Measurements from ENCODE around the gene COX7A2. TPM values are rescaled to one million over a fixed set of nuclear protein-coding genes. Genes with fewer than 3 reads are reported as not detected.

COX7A2 gene
- total and polyA plus RNA-seq, 2 of the 13 experiments (the other 11 are each of a cell fraction or from before 2014, with no cell fraction given): 407 to 556 TPM

DNA sequence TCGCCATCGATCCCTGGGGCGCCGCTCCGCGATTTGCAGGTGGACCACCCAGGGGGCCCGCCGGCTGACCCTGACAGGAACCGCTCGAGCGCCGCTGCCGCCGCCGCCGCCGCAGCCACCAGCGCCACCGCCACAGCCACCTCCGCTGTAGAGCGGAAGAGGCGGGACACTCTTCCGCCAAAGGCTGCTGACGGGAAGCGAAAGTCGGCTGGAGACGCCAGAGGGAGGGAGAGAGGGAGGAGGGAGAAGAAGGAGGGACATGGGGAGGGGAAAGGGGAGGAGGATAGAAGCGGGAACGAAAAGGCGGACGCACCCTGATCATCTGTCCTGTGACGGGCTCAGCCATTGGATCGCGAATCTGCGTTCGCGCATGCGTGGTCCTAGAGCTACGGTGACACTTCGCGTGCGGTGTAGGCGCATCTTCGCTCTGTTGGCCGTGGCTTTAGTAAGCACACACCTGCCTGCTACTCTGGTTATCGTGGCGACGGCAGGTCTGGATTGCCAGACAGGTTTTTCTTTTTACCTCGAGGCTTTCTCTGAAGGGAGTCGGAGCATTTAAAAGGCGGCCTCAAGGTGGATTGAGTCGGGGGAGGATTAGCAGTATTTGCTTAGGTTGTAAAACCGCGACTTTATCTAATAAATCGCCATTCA lies 41.2 kb upstream of the COX7A2 start, which contains the start of gene TMEM30A (continued):
- TF ChIP-seq, protein P1, sequence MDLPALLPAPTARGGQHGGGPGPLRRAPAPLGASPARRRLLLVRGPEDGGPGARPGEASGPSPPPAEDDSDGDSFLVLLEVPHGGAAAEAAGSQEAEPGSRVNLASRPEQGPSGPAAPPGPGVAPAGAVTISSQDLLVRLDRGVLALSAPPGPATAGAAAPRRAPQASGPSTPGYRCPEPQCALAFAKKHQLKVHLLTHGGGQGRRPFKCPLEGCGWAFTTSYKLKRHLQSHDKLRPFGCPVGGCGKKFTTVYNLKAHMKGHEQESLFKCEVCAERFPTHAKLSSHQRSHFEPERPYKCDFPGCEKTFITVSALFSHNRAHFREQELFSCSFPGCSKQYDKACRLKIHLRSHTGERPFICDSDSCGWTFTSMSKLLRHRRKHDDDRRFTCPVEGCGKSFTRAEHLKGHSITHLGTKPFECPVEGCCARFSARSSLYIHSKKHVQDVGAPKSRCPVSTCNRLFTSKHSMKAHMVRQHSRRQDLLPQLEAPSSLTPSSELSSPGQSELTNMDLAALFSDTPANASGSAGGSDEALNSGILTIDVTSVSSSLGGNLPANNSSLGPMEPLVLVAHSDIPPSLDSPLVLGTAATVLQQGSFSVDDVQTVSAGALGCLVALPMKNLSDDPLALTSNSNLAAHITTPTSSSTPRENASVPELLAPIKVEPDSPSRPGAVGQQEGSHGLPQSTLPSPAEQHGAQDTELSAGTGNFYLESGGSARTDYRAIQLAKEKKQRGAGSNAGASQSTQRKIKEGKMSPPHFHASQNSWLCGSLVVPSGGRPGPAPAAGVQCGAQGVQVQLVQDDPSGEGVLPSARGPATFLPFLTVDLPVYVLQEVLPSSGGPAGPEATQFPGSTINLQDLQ (CRISPR knock-in tag; IDR thresholded peaks at IDR 0.05): no peak
- TF ChIP-seq, protein P2, sequence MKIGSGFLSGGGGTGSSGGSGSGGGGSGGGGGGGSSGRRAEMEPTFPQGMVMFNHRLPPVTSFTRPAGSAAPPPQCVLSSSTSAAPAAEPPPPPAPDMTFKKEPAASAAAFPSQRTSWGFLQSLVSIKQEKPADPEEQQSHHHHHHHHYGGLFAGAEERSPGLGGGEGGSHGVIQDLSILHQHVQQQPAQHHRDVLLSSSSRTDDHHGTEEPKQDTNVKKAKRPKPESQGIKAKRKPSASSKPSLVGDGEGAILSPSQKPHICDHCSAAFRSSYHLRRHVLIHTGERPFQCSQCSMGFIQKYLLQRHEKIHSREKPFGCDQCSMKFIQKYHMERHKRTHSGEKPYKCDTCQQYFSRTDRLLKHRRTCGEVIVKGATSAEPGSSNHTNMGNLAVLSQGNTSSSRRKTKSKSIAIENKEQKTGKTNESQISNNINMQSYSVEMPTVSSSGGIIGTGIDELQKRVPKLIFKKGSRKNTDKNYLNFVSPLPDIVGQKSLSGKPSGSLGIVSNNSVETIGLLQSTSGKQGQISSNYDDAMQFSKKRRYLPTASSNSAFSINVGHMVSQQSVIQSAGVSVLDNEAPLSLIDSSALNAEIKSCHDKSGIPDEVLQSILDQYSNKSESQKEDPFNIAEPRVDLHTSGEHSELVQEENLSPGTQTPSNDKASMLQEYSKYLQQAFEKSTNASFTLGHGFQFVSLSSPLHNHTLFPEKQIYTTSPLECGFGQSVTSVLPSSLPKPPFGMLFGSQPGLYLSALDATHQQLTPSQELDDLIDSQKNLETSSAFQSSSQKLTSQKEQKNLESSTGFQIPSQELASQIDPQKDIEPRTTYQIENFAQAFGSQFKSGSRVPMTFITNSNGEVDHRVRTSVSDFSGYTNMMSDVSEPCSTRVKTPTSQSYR (CRISPR knock-in tag; IDR thresholded peaks at IDR 0.05; ENCODE audit: borderline replicate concordance): peak; percentile 18; the same call in 1 of the 2 replicates
- TF ChIP-seq, protein P3, sequence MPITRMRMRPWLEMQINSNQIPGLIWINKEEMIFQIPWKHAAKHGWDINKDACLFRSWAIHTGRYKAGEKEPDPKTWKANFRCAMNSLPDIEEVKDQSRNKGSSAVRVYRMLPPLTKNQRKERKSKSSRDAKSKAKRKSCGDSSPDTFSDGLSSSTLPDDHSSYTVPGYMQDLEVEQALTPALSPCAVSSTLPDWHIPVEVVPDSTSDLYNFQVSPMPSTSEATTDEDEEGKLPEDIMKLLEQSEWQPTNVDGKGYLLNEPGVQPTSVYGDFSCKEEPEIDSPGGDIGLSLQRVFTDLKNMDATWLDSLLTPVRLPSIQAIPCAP (CRISPR knock-in tag; IDR thresholded peaks at IDR 0.05; ENCODE audit: low read depth): 0 out of 2 replicates have a peak, but pooled peaks have one; percentile 55
- TF ChIP-seq ARID2 (CRISPR knock-in tag; IDR thresholded peaks at IDR 0.05; ENCODE audit: borderline replicate concordance): peak; percentile 90; the same call in 1 of the 2 replicates
- TF ChIP-seq ZNF335 (CRISPR knock-in tag; IDR thresholded peaks at IDR 0.05): 0 out of 2 replicates have a peak, but pooled peaks have one; percentile 37
- TF ChIP-seq KDM6A (CRISPR knock-in tag; IDR thresholded peaks at IDR 0.05; ENCODE audit: low read depth): no peak
- TF ChIP-seq SRY (CRISPR knock-in tag; IDR thresholded peaks at IDR 0.05): no peak; the same call in 1 of the 2 replicates
- TF ChIP-seq, protein P4, sequence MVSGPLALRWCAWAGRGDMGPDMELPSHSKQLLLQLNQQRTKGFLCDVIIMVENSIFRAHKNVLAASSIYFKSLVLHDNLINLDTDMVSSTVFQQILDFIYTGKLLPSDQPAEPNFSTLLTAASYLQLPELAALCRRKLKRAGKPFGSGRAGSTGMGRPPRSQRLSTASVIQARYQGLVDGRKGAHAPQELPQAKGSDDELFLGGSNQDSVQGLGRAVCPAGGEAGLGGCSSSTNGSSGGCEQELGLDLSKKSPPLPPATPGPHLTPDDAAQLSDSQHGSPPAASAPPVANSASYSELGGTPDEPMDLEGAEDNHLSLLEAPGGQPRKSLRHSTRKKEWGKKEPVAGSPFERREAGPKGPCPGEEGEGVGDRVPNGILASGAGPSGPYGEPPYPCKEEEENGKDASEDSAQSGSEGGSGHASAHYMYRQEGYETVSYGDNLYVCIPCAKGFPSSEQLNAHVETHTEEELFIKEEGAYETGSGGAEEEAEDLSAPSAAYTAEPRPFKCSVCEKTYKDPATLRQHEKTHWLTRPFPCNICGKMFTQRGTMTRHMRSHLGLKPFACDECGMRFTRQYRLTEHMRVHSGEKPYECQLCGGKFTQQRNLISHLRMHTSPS (CRISPR knock-in tag; IDR thresholded peaks at IDR 0.05; ENCODE audit: low read depth): no peak
- no peak for TF ChIP-seq TCF7L2 (IDR thresholded peaks at IDR 0.05; ENCODE audit: low read depth, low read length)
- TF ChIP-seq, protein P5, sequence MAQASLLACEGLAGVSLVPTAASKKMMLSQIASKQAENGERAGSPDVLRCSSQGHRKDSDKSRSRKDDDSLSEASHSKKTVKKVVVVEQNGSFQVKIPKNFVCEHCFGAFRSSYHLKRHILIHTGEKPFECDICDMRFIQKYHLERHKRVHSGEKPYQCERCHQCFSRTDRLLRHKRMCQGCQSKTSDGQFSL (CRISPR knock-in tag; IDR thresholded peaks at IDR 0.05): no peak
- TF ChIP-seq, protein P6, sequence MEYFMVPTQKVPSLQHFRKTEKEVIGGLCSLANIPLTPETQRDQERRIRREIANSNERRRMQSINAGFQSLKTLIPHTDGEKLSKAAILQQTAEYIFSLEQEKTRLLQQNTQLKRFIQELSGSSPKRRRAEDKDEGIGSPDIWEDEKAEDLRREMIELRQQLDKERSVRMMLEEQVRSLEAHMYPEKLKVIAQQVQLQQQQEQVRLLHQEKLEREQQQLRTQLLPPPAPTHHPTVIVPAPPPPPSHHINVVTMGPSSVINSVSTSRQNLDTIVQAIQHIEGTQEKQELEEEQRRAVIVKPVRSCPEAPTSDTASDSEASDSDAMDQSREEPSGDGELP (IDR thresholded peaks at IDR 0.05; ENCODE audit: borderline replicate concordance, low read depth): peak; percentile 85; the same call in 1 of the 2 replicates
- TF ChIP-seq ZNF10 (CRISPR knock-in tag; IDR thresholded peaks at IDR 0.05; ENCODE audit: borderline replicate concordance, low read depth): no peak
- TF ChIP-seq GTF2F1 (IDR thresholded peaks at IDR 0.05; ENCODE audit: low read length): no peak
- peak; percentile 20; the same call in 1 of the 2 replicates for TF ChIP-seq HES4 (CRISPR knock-in tag; IDR thresholded peaks at IDR 0.05; ENCODE audit: borderline replicate concordance)
- TF ChIP-seq, protein P7, sequence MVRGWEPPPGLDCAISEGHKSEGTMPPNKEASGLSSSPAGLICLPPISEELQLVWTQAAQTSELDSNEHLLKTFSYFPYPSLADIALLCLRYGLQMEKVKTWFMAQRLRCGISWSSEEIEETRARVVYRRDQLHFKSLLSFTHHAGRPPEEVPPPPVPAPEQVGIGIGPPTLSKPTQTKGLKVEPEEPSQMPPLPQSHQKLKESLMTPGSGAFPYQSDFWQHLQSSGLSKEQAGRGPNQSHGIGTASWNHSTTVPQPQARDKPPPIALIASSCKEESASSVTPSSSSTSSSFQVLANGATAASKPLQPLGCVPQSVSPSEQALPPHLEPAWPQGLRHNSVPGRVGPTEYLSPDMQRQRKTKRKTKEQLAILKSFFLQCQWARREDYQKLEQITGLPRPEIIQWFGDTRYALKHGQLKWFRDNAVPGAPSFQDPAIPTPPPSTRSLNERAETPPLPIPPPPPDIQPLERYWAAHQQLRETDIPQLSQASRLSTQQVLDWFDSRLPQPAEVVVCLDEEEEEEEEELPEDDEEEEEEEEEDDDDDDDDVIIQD (CRISPR knock-in tag; IDR thresholded peaks at IDR 0.05; ENCODE audit: low read depth): peak; percentile 90
- no peak; the same call in 1 of the 2 replicates for TF ChIP-seq RARA (CRISPR knock-in tag; IDR thresholded peaks at IDR 0.05)
- TF ChIP-seq, protein P8, sequence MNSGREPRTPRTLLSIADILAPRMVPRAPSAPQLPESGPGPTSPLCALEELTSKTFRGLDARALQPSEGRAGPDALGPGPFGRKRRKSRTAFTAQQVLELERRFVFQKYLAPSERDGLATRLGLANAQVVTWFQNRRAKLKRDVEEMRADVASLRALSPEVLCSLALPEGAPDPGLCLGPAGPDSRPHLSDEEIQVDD (CRISPR knock-in tag; IDR thresholded peaks at IDR 0.05; ENCODE audit: borderline replicate concordance): no peak

Measured in HepG2 (cell line).